GM12878 (cell line): ENCODE measurements around the gene C19orf12. TPM values are rescaled to one million over a fixed set of nuclear protein-coding genes. Genes with fewer than 3 reads are reported as not detected.

Source experiments
- ATAC-seq: fragments of 200-7000 bp; cut with Tn5 transposase; 3 replicates; pipeline ENCODE4 v1.9.1; 2020; ENCODE audit warnings: mild to moderate bottlenecking, moderate library complexity
- BruUV-seq: library from RNA; stranded (reverse); fragments of 400-500 nt; replicated peaks from 2 replicates; lab custom pipeline; 2021; lab: Mats Ljungman, UMichigan
- CTCF ChIA-PET: fragments of 300-600 bp; sonication (Branson Sonifier 250); formaldehyde crosslinking; extraction: SDS; loops from one replicate; lab custom pipeline; 2021; ENCODE audit warnings: inconsistent platforms; lab: Yijun Ruan, JAX
- POLR2A ChIA-PET: fragments of 350-600 bp; formaldehyde crosslinking; extraction: SDS; loops from one replicate; lab custom pipeline; 2021; ENCODE audit warnings: inconsistent platforms; lab: Charles Lee
- RAD21 ChIA-PET: fragments of 300-600 bp; sonication (Branson Sonifier 250); formaldehyde crosslinking; loops from one replicate; lab custom pipeline; 2023; ENCODE audit warnings: antibody characterized with exemption; ENCODE audit not compliant: unreplicated experiment; lab: Charles Lee
- SMC1A ChIA-PET: fragments of 300-600 bp; sonication (Branson Sonifier 250); formaldehyde crosslinking; loops from one replicate; lab custom pipeline; 2023; ENCODE audit not compliant: unreplicated experiment, uncharacterized antibody; lab: Charles Lee
- DNase-seq: peaks from one replicate; pipeline ENCODE4 v3.0.0-alpha.2; 2011; ENCODE audit warnings: low read depth, low spot score
- FAIRE-seq: peaks from 3 replicates; lab custom pipeline; 2011; peaks lifted over from hg19 to GRCh38; lab: Jason Lieb, UNC
- H2AFZ ChIP-seq: 2 replicates; pipeline ENCODE4 v1.6.0; 2011; ENCODE audit warnings: low read depth, low read length, control low read depth; ENCODE audit not compliant: control insufficient read depth
- H3K27ac ChIP-seq: 2 replicates; pipeline ENCODE4 v1.5.1; 2011; ENCODE audit warnings: control low read depth; ENCODE audit not compliant: control insufficient read depth, insufficient read depth
- H3K27me3 ChIP-seq, 2 experiments: replicated peaks in 1 of 2; 2 replicates each; pipeline versions ENCODE4 v1.6.0 to v1.6.1; 2011; ENCODE audit warnings: low read length in 1 of 2; ENCODE audit not compliant: control insufficient read depth in 2 of 2, insufficient read depth in 2 of 2
- H3K36me3 ChIP-seq, 2 experiments: 2 replicates each; pipeline ENCODE4 v1.5.1; 2011; ENCODE audit warnings: low read length in 1 of 2; ENCODE audit not compliant: control insufficient read depth in 2 of 2, insufficient read depth in 2 of 2
- H3K4me1 ChIP-seq: 2 replicates; pipeline ENCODE4 v1.6.1; 2011; ENCODE audit warnings: mild to moderate bottlenecking, low read length, moderate library complexity, mixed read lengths; ENCODE audit not compliant: control insufficient read depth, insufficient read depth
- H3K4me2 ChIP-seq: 2 replicates; pipeline ENCODE4 v1.6.0; 2011; ENCODE audit warnings: control low read depth; ENCODE audit not compliant: control insufficient read depth, insufficient read depth
- H3K4me3 ChIP-seq: fragments of 200-600 bp; sonication (generic); 2 replicates; pipeline ENCODE4 v1.5.1; 2016
- H3K79me2 ChIP-seq: 2 replicates; pipeline ENCODE4 v1.6.0; 2011; ENCODE audit warnings: low read length; ENCODE audit not compliant: control insufficient read depth, insufficient read depth
- H3K9ac ChIP-seq: 2 replicates; pipeline ENCODE4 v1.8.0; 2011; ENCODE audit warnings: low read length, control low read depth, mixed read lengths; ENCODE audit not compliant: control insufficient read depth, insufficient read depth
- H3K9me3 ChIP-seq: replicated peaks from 3 replicates; pipeline ENCODE4 v1.5.1; 2011; ENCODE audit warnings: mild to moderate bottlenecking, low read length; ENCODE audit not compliant: control insufficient read depth, insufficient read depth
- H4K20me1 ChIP-seq: 2 replicates; pipeline ENCODE4 v1.6.0; 2011; ENCODE audit not compliant: control insufficient read depth, insufficient read depth
- CBX3 ChIP-seq: fragments of 200-600 bp; sonication (generic); IDR thresholded peaks from 2 replicates; pipeline ENCODE4 v1.6.1; 2016; ENCODE audit warnings: low read depth, borderline replicate concordance
- EED ChIP-seq: sonication (generic); IDR thresholded peaks from 2 replicates; pipeline ENCODE4 v1.6.1; 2016; ENCODE audit warnings: antibody characterized with exemption, low read depth
- EGR1 ChIP-seq, 2 experiments: IDR thresholded peaks; 1 replicate in 1 of 2; 2 replicates in 1 of 2; pipeline ENCODE4 v1.6.1; 2011 to 2012; ENCODE audit warnings: low read depth in 2 of 2, low read length in 2 of 2, borderline replicate concordance in 1 of 2, mild to moderate bottlenecking in 1 of 2, moderate library complexity in 1 of 2
- EP300 ChIP-seq, 2 experiments: fragments of 150-350 bp in 1 of 2; IDR thresholded peaks; 2 replicates each; pipeline ENCODE4 v1.6.1; 2011 to 2012; ENCODE audit warnings: low read depth in 2 of 2, low read length in 2 of 2, borderline replicate concordance in 1 of 2, improper control_type of control experiment in 1 of 2, inconsistent platforms in 1 of 2; ENCODE audit not compliant: control insufficient read depth in 1 of 2
- GABPA ChIP-seq: IDR thresholded peaks from 2 replicates; pipeline ENCODE4 v1.6.1; 2014; ENCODE audit warnings: antibody characterized with exemption, low read depth, mild to moderate bottlenecking, inconsistent platforms
- HDGF ChIP-seq: fragments of 450-650 bp; IDR thresholded peaks from 2 replicates; pipeline ENCODE4 v1.6.1; 2016; ENCODE audit warnings: antibody characterized with exemption
- IKZF1 ChIP-seq: fragments of 450-650 bp; conservative IDR thresholded peaks from 2 replicates; pipeline ENCODE4 v1.6.1; 2017; ENCODE audit warnings: antibody characterized with exemption, mild to moderate bottlenecking
- LARP7 ChIP-seq: fragments of 450-650 bp; IDR thresholded peaks from 2 replicates; pipeline ENCODE4 v1.6.1; 2017; ENCODE audit warnings: mild to moderate bottlenecking
- MEF2B ChIP-seq: fragments of 450-650 bp; IDR thresholded peaks from 2 replicates; pipeline ENCODE4 v1.6.1; 2018; ENCODE audit warnings: mild to moderate bottlenecking, moderate library complexity; ENCODE audit not compliant: partially characterized antibody, poor library complexity, severe bottlenecking
- MTA2 ChIP-seq: fragments of 450-650 bp; IDR thresholded peaks from 2 replicates; pipeline ENCODE4 v1.6.1; 2016; ENCODE audit warnings: low read depth, mild to moderate bottlenecking, moderate library complexity
- MYC ChIP-seq: IDR thresholded peaks from 2 replicates; pipeline ENCODE4 v1.6.1; 2011; ENCODE audit warnings: mild to moderate bottlenecking, low read length, moderate library complexity, inconsistent platforms; ENCODE audit not compliant: insufficient read depth, insufficient replicate concordance, insufficient read length, severe bottlenecking
- POLR2AphosphoS2 ChIP-seq: IDR thresholded peaks from 2 replicates; pipeline ENCODE4 v1.6.1; 2011; ENCODE audit warnings: low read depth, mild to moderate bottlenecking, low read length, improper control_type of control experiment, moderate library complexity
- SMARCA5 ChIP-seq: fragments of 450-650 bp; IDR thresholded peaks from 2 replicates; pipeline ENCODE4 v1.6.1; 2017; ENCODE audit warnings: mild to moderate bottlenecking
- STAT1 ChIP-seq: fragments of 450-650 bp; conservative IDR thresholded peaks from 2 replicates; pipeline ENCODE4 v1.6.1; 2014; ENCODE audit warnings: antibody characterized with exemption, mild to moderate bottlenecking
- WGBS: methylation state at CpG from one replicate; pipeline ENCODE4 v1.1.6; 2016; ENCODE audit warnings: low lambda C conversion rate; ENCODE audit not compliant: insufficient replicate concordance, insufficient coverage; ENCODE audit errors: missing lambda C conversion rate; 5-methylcytosine and 5-hydroxymethylcytosine counted together
- in situ Hi-C: fragments of 300-500 bp; cut with MboI; formaldehyde crosslinking; loops from 9 replicates; pipeline ENCODE4 v1.14.3; 2018; ENCODE audit warnings: mixed read lengths
- intact Hi-C: fragments of 100-400 bp; cut with micrococcal nuclease; formaldehyde crosslinking; loops from one replicate; pipeline ENCODE4 v1.14.2; 2022; ENCODE audit not compliant: unreplicated experiment
- polyA plus RNA-seq, 11 experiments: library from polyadenylated mRNA; depleted of rRNA in 4 of 11; unstranded in 6 of 11; stranded (reverse) in 5 of 11; fragments of >200 nt; fragmentation: Nextera tagmentation in 4 of 11; fragmentation: Illumina TruSeq in 1 of 11; extraction: Ambion mirVana in 4 of 11; extraction: Trizol in 1 of 11; gene quantifications; 1 replicate in 1 of 11; 2 replicates in 10 of 11; pipeline versions ENCODE4 v1.2.1 to v1.2.3, GENCODE V29; 2011 to 2016; ENCODE audit warnings: inconsistent platforms in 2 of 11, missing spikeins in 2 of 11, low read depth in 1 of 11
- total RNA-seq, 4 experiments: library from RNA; depleted of rRNA in 3 of 4; stranded (reverse); fragments of >200 nt in 3 of 4; fragmentation: Illumina TruSeq in 1 of 4; extraction: Trizol in 1 of 4; gene quantifications; 2 replicates each; pipeline versions ENCODE4 v1.2.1 to v1.2.3, GENCODE V29; 2013 to 2021
- TF ChIP-seq, protein P1 (sequence below): IDR thresholded peaks from 2 replicates; pipeline ENCODE4 v1.6.1; 2012; ENCODE audit warnings: mild to moderate bottlenecking, low read depth, low read length
- TF ChIP-seq, protein P2 (sequence below): fragments of 450-650 bp; IDR thresholded peaks from 2 replicates; pipeline ENCODE4 v1.6.1; 2018; ENCODE audit warnings: mild to moderate bottlenecking, low read depth, moderate library complexity; ENCODE audit not compliant: partially characterized antibody

Gene C19orf12
- total and polyA plus RNA-seq, 10 of the 15 experiments (the other 5 are each of a cell fraction or from before 2014, with no cell fraction given): 2.3 to 23.5 (median 20.3) TPM

- TF ChIP-seq MYC (peak; percentile 48), MEF2B (peak; percentile 13), EED (peak; percentile 25; the same call in 1 of the 2 replicates), EGR1 (IDR thresholded peaks at IDR 0.05; ENCODE audit: borderline replicate concordance in 1 of 2, low read depth in 2 of 2, low read length in 2 of 2) (peak in 1 of 2 experiments; percentile 80; a peak in 2 of 3 replicates), SMARCA5 (0 out of 2 replicates have a peak, but pooled peaks have one; percentile 12), GABPA (no peak; the same call in 1 of the 2 replicates), CBX3 (no peak), MTA2 (peak; percentile 60), IKZF1 (peak; percentile 47)
Observed at GRCh38 chr19:29672933-29673336, 42.1 kb downstream of the C19orf12 start (continued).

GRCh38 chr19:29672319-29672932, 42.6 kb downstream of the C19orf12 start:
- Histone ChIP-seq H3K27ac (peak overlapping the region; percentile 89), H3K4me2 (peak overlapping the region; percentile 77), H3K4me3 (peak overlapping the region; percentile 59), H3K9ac (peak overlapping the region; percentile 50), H2AFZ (no peak overlapping the region), H4K20me1 (no peaks in the 10 kb centered on the region), H3K27me3 (no peaks in the 10 kb centered on the region), H3K79me2 (peaks cover 65% of the 10 kb centered on the region), H3K4me1 (peaks cover 58% of the 10 kb centered on the region), H3K36me3 (peaks cover 8 to 35% of the 10 kb centered on the region in 2 experiments), H3K9me3 (no peaks in the 10 kb centered on the region)
- intact Hi-C loops (no loop called here), in situ Hi-C loops (no loop called here)
- no peak for DNase-seq
- FAIRE-seq: peak; percentile 68
- ChIA-PET RAD21 (interaction anchor here (1.0 to 3.0 kb wide), 8 partner anchors 22 to 172 kb away, joined by 3 to 22 read pairs (median 5); partner anchors contain the start of genes C19orf12 and POP4), CTCF (interaction anchor here (0.8 to 3.6 kb wide), 14 partner anchors 9 to 164 kb away, joined by 3 to 45 read pairs (median 5); partner anchors contain the start of genes C19orf12 and POP4), POLR2A (interaction anchor here (0.6 to 2.8 kb wide), 6 partner anchors 27 to 1203 kb away, joined by 3 to 13 read pairs (median 4); partner anchors contain the start of genes C19orf12 and POP4), SMC1A (interaction anchor here (0.6 to 4.0 kb wide), 7 partner anchors 9 to 1591 kb away, joined by 3 to 22 read pairs (median 5); partner anchors contain the start of genes C19orf12 and POP4)
- ATAC-seq: no peak
- no TSS peak for BruUV-seq
- 46% methylated on average over 8 of the region's 8 CpGs for WGBS
- TF ChIP-seq EP300 (IDR thresholded peaks at IDR 0.05; ENCODE audit: borderline replicate concordance in 1 of 2, control insufficient read depth in 1 of 2, low read depth in 2 of 2, low read length in 2 of 2) (no peak), HDGF (no peak), STAT1 (no peak), POLR2AphosphoS2 (no peak), LARP7 (no peak)
- TF ChIP-seq, protein P1, sequence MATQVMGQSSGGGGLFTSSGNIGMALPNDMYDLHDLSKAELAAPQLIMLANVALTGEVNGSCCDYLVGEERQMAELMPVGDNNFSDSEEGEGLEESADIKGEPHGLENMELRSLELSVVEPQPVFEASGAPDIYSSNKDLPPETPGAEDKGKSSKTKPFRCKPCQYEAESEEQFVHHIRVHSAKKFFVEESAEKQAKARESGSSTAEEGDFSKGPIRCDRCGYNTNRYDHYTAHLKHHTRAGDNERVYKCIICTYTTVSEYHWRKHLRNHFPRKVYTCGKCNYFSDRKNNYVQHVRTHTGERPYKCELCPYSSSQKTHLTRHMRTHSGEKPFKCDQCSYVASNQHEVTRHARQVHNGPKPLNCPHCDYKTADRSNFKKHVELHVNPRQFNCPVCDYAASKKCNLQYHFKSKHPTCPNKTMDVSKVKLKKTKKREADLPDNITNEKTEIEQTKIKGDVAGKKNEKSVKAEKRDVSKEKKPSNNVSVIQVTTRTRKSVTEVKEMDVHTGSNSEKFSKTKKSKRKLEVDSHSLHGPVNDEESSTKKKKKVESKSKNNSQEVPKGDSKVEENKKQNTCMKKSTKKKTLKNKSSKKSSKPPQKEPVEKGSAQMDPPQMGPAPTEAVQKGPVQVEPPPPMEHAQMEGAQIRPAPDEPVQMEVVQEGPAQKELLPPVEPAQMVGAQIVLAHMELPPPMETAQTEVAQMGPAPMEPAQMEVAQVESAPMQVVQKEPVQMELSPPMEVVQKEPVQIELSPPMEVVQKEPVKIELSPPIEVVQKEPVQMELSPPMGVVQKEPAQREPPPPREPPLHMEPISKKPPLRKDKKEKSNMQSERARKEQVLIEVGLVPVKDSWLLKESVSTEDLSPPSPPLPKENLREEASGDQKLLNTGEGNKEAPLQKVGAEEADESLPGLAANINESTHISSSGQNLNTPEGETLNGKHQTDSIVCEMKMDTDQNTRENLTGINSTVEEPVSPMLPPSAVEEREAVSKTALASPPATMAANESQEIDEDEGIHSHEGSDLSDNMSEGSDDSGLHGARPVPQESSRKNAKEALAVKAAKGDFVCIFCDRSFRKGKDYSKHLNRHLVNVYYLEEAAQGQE: no peak
- TF ChIP-seq, protein P2, sequence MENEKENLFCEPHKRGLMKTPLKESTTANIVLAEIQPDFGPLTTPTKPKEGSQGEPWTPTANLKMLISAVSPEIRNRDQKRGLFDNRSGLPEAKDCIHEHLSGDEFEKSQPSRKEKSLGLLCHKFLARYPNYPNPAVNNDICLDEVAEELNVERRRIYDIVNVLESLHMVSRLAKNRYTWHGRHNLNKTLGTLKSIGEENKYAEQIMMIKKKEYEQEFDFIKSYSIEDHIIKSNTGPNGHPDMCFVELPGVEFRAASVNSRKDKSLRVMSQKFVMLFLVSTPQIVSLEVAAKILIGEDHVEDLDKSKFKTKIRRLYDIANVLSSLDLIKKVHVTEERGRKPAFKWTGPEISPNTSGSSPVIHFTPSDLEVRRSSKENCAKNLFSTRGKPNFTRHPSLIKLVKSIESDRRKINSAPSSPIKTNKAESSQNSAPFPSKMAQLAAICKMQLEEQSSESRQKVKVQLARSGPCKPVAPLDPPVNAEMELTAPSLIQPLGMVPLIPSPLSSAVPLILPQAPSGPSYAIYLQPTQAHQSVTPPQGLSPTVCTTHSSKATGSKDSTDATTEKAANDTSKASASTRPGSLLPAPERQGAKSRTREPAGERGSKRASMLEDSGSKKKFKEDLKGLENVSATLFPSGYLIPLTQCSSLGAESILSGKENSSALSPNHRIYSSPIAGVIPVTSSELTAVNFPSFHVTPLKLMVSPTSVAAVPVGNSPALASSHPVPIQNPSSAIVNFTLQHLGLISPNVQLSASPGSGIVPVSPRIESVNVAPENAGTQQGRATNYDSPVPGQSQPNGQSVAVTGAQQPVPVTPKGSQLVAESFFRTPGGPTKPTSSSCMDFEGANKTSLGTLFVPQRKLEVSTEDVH: no peak
